ENCODE measurements around the gene CLCN7. TPM values are rescaled to one million over a fixed set of nuclear protein-coding genes. Genes with fewer than 3 reads are reported as not detected.

The CLCN7 gene
- total RNA-seq, 1 donor from 2014 or later: 45.3 TPM

- no peak overlapping the region for H3K4me3 ChIP-seq
- intact Hi-C loops (cut with micrococcal nuclease): no loop called here
- TF ChIP-seq CTCF (IDR thresholded peaks at IDR 0.05; ENCODE audit: borderline replicate concordance): no peak
Observed at GRCh38 chr16:1505912-1506311, 31.1 kb upstream of the CLCN7 start.

GRCh38 chr16:1505073-1505844, 30.4 kb upstream of the CLCN7 start:
- DNase-seq: no peak
- H3K36me3 ChIP-seq: peaks cover 55% of the 10 kb centered on the region
- no peaks in the 10 kb centered on the region for H3K27me3 ChIP-seq (ENCODE audit: low read depth)
- no peak overlapping the region for H3K27ac ChIP-seq (replicated peaks)
- intact Hi-C loops (cut with micrococcal nuclease): no loop called here
- H3K4me3 ChIP-seq: no peak overlapping the region
- no peaks in the 10 kb centered on the region for H3K9me3 ChIP-seq (replicated peaks)
- H3K4me1 ChIP-seq: peaks cover 21% of the 10 kb centered on the region
- no peak for TF ChIP-seq CTCF (IDR thresholded peaks at IDR 0.05; ENCODE audit: borderline replicate concordance)

More at GRCh38 chr16:1505912-1506311, 31.1 kb upstream of the CLCN7 start:
- Histone ChIP-seq H3K4me1 (peaks cover 27% of the 10 kb centered on the region), H3K27me3 (ENCODE audit: low read depth) (no peaks in the 10 kb centered on the region), H3K27ac (replicated peaks) (no peak overlapping the region), H3K9me3 (replicated peaks) (no peaks in the 10 kb centered on the region), H3K36me3 (peaks cover 48% of the 10 kb centered on the region)
- DNase-seq: no peak

- Histone ChIP-seq H3K9me3 (replicated peaks) (no peaks in the 10 kb centered on the region), H3K27me3 (ENCODE audit: low read depth) (no peaks in the 10 kb centered on the region), H3K27ac (replicated peaks) (no peak overlapping the region), H3K4me1 (peaks cover 2% of the 10 kb centered on the region), H3K36me3 (peaks cover 73% of the 10 kb centered on the region), H3K4me3 (no peak overlapping the region)
- no peak for DNase-seq
- TF ChIP-seq CTCF (IDR thresholded peaks at IDR 0.05; ENCODE audit: borderline replicate concordance): no peak
- intact Hi-C loops (cut with micrococcal nuclease): no loop called here
Observed at GRCh38 chr16:1503110-1503955, 28.5 kb upstream of the CLCN7 start.

- H3K9me3 ChIP-seq (replicated peaks): no peaks in the 10 kb centered on the region
- no peaks in the 10 kb centered on the region for H3K4me1 ChIP-seq
- DNase-seq: no peak
- no peak overlapping the region for H3K27ac ChIP-seq (replicated peaks)
- no peak for TF ChIP-seq CTCF (IDR thresholded peaks at IDR 0.05; ENCODE audit: borderline replicate concordance)
- peaks cover 81% of the 10 kb centered on the region for H3K36me3 ChIP-seq
- no peaks in the 10 kb centered on the region for H3K27me3 ChIP-seq (ENCODE audit: low read depth)
- H3K4me3 ChIP-seq: no peak overlapping the region
- intact Hi-C loops (cut with micrococcal nuclease): no loop called here
Observed at GRCh38 chr16:1502092-1503004, 27.5 kb upstream of the CLCN7 start.

GRCh38 chr16:1501630-1502029, 26.8 kb upstream of the CLCN7 start:
- no peaks in the 10 kb centered on the region for H3K27me3 ChIP-seq (ENCODE audit: low read depth)
- no peak overlapping the region for H3K27ac ChIP-seq (replicated peaks)
- no peak for DNase-seq
- H3K4me3 ChIP-seq: no peak overlapping the region
- H3K36me3 ChIP-seq: peaks cover 81% of the 10 kb centered on the region
- TF ChIP-seq CTCF (IDR thresholded peaks at IDR 0.05; ENCODE audit: borderline replicate concordance): no peak
- intact Hi-C loops (cut with micrococcal nuclease): no loop called here
- no peaks in the 10 kb centered on the region for H3K9me3 ChIP-seq (replicated peaks)
- H3K4me1 ChIP-seq: no peaks in the 10 kb centered on the region
